ENCODE measurements around the gene BAIAP3. TPM values are rescaled to one million over a fixed set of nuclear protein-coding genes. Genes with fewer than 3 reads are reported as not detected.

BAIAP3 gene
- total RNA-seq, 6 donors from 2014 or later: 3.2 to 57.6 (median 11.5) TPM

DNA sequence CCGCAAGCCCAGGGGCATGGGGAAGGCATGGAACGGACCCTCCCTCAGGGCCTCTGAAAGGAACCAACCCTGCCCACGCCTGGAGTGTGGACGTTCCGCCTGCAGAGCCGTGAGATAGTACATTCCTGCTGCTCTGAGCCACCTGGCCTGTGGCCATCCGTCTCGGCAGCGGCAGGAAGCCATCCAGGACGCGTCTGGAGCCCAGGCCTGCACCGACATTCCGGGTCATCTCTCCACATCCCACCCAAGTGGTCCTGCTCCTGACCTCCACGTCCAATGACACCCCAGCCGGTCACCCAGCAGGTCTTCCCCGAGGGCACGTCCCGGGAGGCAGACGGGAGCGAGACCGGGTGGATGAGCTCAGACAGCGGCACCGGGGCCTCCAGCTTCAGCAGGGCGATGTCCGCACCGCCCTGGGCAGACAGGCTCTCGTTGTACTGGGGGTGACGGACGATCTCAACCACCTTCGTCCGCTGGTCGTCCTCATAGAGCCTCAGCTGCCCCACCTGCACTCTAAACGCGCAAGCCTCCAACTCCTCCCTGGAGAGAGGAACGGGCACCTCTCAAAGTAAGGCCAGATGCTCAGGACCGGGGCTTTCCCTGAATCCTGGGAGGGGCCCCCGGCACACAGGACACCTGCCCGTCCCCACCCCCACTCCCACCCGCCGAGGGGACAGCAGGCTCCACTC, 45.3 kb upstream of the BAIAP3 start:
- 45 to 60% methylated on average over 12 to 35 of the region's 40 CpGs for WGBS, 2 donors
- DNase-seq (peak in 1 of 2 donors; percentile 74), ATAC-seq (ENCODE audit: low FRiP score in 2 of 2) (peak in 1 of 2 donors; percentile 10)
- H3K4me3 ChIP-seq: no peak overlapping the region
- TF ChIP-seq, protein P1, sequence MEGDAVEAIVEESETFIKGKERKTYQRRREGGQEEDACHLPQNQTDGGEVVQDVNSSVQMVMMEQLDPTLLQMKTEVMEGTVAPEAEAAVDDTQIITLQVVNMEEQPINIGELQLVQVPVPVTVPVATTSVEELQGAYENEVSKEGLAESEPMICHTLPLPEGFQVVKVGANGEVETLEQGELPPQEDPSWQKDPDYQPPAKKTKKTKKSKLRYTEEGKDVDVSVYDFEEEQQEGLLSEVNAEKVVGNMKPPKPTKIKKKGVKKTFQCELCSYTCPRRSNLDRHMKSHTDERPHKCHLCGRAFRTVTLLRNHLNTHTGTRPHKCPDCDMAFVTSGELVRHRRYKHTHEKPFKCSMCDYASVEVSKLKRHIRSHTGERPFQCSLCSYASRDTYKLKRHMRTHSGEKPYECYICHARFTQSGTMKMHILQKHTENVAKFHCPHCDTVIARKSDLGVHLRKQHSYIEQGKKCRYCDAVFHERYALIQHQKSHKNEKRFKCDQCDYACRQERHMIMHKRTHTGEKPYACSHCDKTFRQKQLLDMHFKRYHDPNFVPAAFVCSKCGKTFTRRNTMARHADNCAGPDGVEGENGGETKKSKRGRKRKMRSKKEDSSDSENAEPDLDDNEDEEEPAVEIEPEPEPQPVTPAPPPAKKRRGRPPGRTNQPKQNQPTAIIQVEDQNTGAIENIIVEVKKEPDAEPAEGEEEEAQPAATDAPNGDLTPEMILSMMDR (IDR thresholded peaks at IDR 0.05): no peak
- TF ChIP-seq EP300 (IDR thresholded peaks at IDR 0.05): no peak
- TF ChIP-seq POLR2A (IDR thresholded peaks at IDR 0.05): no peak
- no peak for TF ChIP-seq POLR2AphosphoS5 (IDR thresholded peaks at IDR 0.05)
- H3K9me3 ChIP-seq: no peaks in the 10 kb centered on the region
- H3K27me3 ChIP-seq: peaks cover 0 to 24% (median 11%) of the 10 kb centered on the region in 4 donors
- H3K36me3 ChIP-seq: no peaks in the 10 kb centered on the region
- H3K4me1 ChIP-seq: peaks cover 0 to 5% (median 0%) of the 10 kb centered on the region in 4 donors
- no peak overlapping the region for H3K27ac ChIP-seq

DNA sequence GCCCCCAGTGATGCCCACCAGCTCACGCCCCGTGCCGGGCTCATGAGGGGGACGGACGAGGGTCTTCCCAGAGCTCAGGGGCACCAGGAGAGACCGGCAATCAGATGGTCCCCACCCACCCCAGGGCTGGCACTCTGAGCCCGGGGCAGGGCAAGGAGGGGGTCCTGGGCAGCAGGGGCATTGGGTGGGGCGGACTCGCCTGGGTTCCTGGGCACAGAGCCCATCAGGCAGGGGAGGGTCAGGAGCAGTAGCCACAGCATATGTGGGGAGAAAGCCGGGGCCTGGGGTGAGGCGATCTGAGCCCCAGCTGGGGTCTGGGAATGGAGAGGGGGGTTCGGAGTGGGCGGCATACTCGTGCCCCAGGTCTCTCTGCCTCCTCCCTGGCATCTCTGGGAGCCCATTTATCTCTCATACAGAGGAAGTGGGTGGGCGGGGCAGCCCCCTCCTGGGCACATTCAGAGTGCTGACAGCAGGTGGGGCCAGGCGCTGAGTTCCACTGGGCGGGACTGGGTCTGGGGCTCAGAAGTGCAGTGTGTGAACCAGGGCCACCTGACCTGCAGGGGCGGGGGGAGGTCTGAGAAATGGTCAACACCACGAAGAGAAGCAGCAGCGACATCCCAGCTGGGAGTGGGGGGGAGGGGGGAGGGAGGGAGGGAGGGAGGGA, 44.5 kb upstream of the BAIAP3 start:
- no peaks in the 10 kb centered on the region for H3K36me3 ChIP-seq
- DNase-seq (no peak), ATAC-seq (ENCODE audit: low FRiP score in 2 of 2) (peak in 1 of 2 donors; percentile 6)
- H3K27me3 ChIP-seq: peaks cover 0 to 24% (median 11%) of the 10 kb centered on the region in 4 donors
- WGBS, 2 donors: 38 to 42% methylated on average over 7 to 12 of the region's 20 CpGs
- TF ChIP-seq POLR2AphosphoS5 (IDR thresholded peaks at IDR 0.05) (no peak), EP300 (IDR thresholded peaks at IDR 0.05) (no peak), POLR2A (IDR thresholded peaks at IDR 0.05) (no peak)
- TF ChIP-seq, protein P1 (IDR thresholded peaks at IDR 0.05): no peak
- H3K27ac ChIP-seq: no peak overlapping the region
- H3K9me3 ChIP-seq: no peaks in the 10 kb centered on the region
- H3K4me1 ChIP-seq: peaks cover 0 to 5% (median 0%) of the 10 kb centered on the region in 4 donors
- no peak overlapping the region for H3K4me3 ChIP-seq

DNA sequence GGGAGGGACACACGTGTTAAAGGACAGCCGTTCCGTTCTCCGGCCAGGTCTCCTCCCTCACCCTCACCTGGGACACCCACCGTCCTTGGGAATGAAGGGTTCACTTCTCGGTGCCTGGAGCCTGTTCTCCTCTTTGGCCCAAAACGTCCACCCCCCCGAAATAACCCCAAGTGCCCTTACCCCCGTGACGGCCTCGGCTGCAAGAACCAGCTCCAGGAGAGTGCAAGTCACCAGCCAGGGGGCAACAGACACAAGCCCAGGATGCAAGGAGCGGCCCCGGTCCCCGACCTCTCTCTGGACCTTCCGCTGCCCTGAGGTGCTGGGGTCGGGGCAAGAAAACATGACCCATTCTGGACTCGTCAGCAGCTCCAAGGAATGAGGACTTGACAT, 44.0 kb upstream of the BAIAP3 start:
- Histone ChIP-seq H3K4me1 (peaks cover 0 to 5% (median 0%) of the 10 kb centered on the region in 4 donors), H3K4me3 (no peak overlapping the region), H3K27me3 (peaks cover 0 to 24% (median 11%) of the 10 kb centered on the region in 4 donors), H3K27ac (no peak overlapping the region), H3K36me3 (no peaks in the 10 kb centered on the region), H3K9me3 (no peaks in the 10 kb centered on the region)
- WGBS, 2 donors: 5% methylated on average over 15 of the region's 17 CpGs
- no peak for ATAC-seq (ENCODE audit: low FRiP score in 2 of 2)
- TF ChIP-seq POLR2A (IDR thresholded peaks at IDR 0.05) (no peak), POLR2AphosphoS5 (IDR thresholded peaks at IDR 0.05) (no peak), EP300 (IDR thresholded peaks at IDR 0.05) (no peak)
- TF ChIP-seq, protein P1 (IDR thresholded peaks at IDR 0.05): no peak
- no peak for DNase-seq

DNA sequence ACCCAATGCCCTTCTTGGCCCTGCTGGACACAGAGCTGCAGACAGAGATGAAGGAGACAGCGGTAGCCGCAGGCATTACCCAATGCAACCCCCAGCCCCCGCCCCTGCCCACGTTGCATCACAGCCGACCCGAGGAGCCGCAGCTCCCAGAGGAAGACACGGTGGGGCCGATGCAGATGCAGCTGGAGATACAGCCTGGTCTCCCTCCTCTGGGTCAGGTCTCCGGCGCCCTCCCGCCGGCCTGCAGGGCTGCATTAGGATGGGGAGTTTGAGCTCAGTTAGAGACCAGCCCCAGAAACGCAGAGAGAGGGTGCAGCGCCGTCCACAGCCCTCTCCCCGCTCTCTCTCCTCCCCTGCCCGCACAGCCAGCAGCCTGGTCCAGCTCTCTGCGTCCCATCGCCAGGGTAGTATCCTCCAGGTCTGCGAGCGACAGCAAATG, 43.4 kb upstream of the BAIAP3 start:
- Histone ChIP-seq H3K27me3 (peaks cover 0 to 24% (median 11%) of the 10 kb centered on the region in 4 donors), H3K36me3 (no peaks in the 10 kb centered on the region), H3K27ac (no peak overlapping the region), H3K4me3 (no peak overlapping the region), H3K4me1 (peaks cover 0 to 5% (median 0%) of the 10 kb centered on the region in 4 donors), H3K9me3 (no peaks in the 10 kb centered on the region)
- peak in 1 of 2 donors; percentile 77 for DNase-seq
- WGBS, 2 donors: 14 to 39% methylated on average over 7 to 21 of the region's 22 CpGs
- no peak for TF ChIP-seq EP300 (IDR thresholded peaks at IDR 0.05)
- no peak for TF ChIP-seq POLR2A (IDR thresholded peaks at IDR 0.05)
- TF ChIP-seq POLR2AphosphoS5 (IDR thresholded peaks at IDR 0.05): no peak
- TF ChIP-seq, protein P1 (IDR thresholded peaks at IDR 0.05): no peak
- ATAC-seq (ENCODE audit: low FRiP score in 2 of 2): no peak
